Endothelial cell of umbilical vein (primary cell): ENCODE results near the gene ROBO2.

Experiments used
- CTCF ChIP-seq, 2 donors: IDR thresholded peaks; 1 replicate in 1 of 2; 2 replicates in 1 of 2; pipeline ENCODE4 v1.5.1; 2011; ENCODE audit warnings: low read length in 2 of 2, mild to moderate bottlenecking in 2 of 2, moderate library complexity in 2 of 2, control low read depth in 1 of 2, inconsistent platforms in 1 of 2, low read depth in 1 of 2; ENCODE audit not compliant: insufficient read depth in 1 of 2; ENCODE audit errors: extremely low read depth in 1 of 2
- EZH2 ChIP-seq: IDR thresholded peaks from 2 replicates; pipeline ENCODE4 v1.6.1; 2012; ENCODE audit warnings: borderline replicate concordance, low read depth, mild to moderate bottlenecking, moderate library complexity, low read length, inconsistent platforms; ENCODE audit not compliant: severe bottlenecking
- FOS ChIP-seq: IDR thresholded peaks from 2 replicates; pipeline ENCODE4 v1.6.1; 2011; ENCODE audit warnings: mild to moderate bottlenecking, low read length, moderate library complexity, borderline replicate concordance; ENCODE audit not compliant: insufficient read depth
- GATA2 ChIP-seq: IDR thresholded peaks from 2 replicates; pipeline ENCODE4 v1.7.0; 2011; ENCODE audit warnings: low read depth, mild to moderate bottlenecking, moderate library complexity, mixed read lengths, low read length; ENCODE audit not compliant: insufficient read length, insufficient read depth
- JUN ChIP-seq: IDR thresholded peaks from 2 replicates; pipeline ENCODE4 v1.6.1; 2011; ENCODE audit warnings: borderline replicate concordance, low read depth; ENCODE audit not compliant: insufficient read length, insufficient read depth
- MAX ChIP-seq: IDR thresholded peaks from 2 replicates; pipeline ENCODE4 v1.6.1; 2011; ENCODE audit not compliant: insufficient read depth, insufficient read length
- MYC ChIP-seq: IDR thresholded peaks from one replicate; pipeline ENCODE4 v1.6.1; 2011; ENCODE audit warnings: mild to moderate bottlenecking, low read depth, low read length
- POLR2A ChIP-seq: IDR thresholded peaks from 2 replicates; pipeline ENCODE4 v1.6.1; 2012; ENCODE audit warnings: low read depth, mild to moderate bottlenecking, control low read depth, low read length
- POLR2AphosphoS5 ChIP-seq: IDR thresholded peaks from 2 replicates; pipeline ENCODE4 v1.6.1; 2012; ENCODE audit warnings: low read depth, mild to moderate bottlenecking, control low read depth, low read length, moderate library complexity; ENCODE audit not compliant: insufficient read depth

GRCh38 chr3:77626157-77626556 lies 586.3 kb downstream of the ROBO2 start:
- TF ChIP-seq CTCF (IDR thresholded peaks at IDR 0.05; ENCODE audit: extremely low read depth in 1 of 2, insufficient read depth in 1 of 2, low read depth in 1 of 2, low read length in 2 of 2), result no peak
- no peak for TF ChIP-seq EZH2
- no peak for TF ChIP-seq MYC
- no peak for TF ChIP-seq JUN
- TF ChIP-seq POLR2A, result no peak
- TF ChIP-seq POLR2AphosphoS5, result no peak
- TF ChIP-seq MAX, result no peak
- TF ChIP-seq FOS, result no peak
- no peak for TF ChIP-seq GATA2
